Mammary epithelial cell (primary cell): ENCODE data around the gene SLC8A3.

Experiments used
- EZH2 ChIP-seq: IDR thresholded peaks from 2 replicates; pipeline ENCODE4 v1.6.1; 2012; ENCODE audit warnings: low read length, inconsistent platforms, borderline replicate concordance
- TF ChIP-seq, protein P1 (sequence below), 2 donors: IDR thresholded peaks in 1 of 2; conservative IDR thresholded peaks in 1 of 2; 2 replicates each; pipeline ENCODE4 v1.5.1; 2011 to 2012; ENCODE audit warnings: inconsistent platforms in 2 of 2, low read length in 2 of 2, mild to moderate bottlenecking in 2 of 2, control low read depth in 1 of 2, low read depth in 1 of 2; ENCODE audit not compliant: insufficient read depth in 1 of 2; ENCODE audit errors: extremely low read depth in 1 of 2

DNA sequence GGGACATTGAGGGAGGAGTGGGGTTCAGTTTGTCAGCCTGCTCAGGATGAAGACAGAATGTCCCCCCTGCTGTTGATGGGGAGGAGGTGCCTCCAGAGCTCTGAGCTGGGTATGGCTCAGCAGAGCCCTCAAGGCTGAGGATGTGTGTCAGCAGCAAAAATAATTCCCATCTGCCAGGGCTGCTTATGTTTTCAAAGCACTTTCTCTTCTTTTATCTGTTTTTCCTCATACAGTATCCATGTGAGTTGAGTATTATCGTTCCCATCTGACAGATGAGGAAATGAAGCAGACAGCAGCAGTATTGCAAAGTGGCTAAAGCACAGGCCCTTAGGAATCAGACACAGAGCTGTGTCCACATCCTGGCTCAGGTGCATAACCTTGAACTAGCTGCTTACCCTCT is 94.1 kb downstream of the SLC8A3 start:
- TF ChIP-seq, protein P1, sequence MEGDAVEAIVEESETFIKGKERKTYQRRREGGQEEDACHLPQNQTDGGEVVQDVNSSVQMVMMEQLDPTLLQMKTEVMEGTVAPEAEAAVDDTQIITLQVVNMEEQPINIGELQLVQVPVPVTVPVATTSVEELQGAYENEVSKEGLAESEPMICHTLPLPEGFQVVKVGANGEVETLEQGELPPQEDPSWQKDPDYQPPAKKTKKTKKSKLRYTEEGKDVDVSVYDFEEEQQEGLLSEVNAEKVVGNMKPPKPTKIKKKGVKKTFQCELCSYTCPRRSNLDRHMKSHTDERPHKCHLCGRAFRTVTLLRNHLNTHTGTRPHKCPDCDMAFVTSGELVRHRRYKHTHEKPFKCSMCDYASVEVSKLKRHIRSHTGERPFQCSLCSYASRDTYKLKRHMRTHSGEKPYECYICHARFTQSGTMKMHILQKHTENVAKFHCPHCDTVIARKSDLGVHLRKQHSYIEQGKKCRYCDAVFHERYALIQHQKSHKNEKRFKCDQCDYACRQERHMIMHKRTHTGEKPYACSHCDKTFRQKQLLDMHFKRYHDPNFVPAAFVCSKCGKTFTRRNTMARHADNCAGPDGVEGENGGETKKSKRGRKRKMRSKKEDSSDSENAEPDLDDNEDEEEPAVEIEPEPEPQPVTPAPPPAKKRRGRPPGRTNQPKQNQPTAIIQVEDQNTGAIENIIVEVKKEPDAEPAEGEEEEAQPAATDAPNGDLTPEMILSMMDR (conservative IDR thresholded peaks at IDR 0.05 in 1 of 2, IDR thresholded peaks at IDR 0.05 in 1 of 2; ENCODE audit: extremely low read depth in 1 of 2, insufficient read depth in 1 of 2, low read depth in 1 of 2, low read length in 2 of 2) = no peak
- TF ChIP-seq EZH2 = no peak
